Fibroblast of villous mesenchyme (primary cell): ENCODE measurements around the gene IQSEC1. TPM values are rescaled to one million over a fixed set of nuclear protein-coding genes. Genes with fewer than 3 reads are reported as not detected.
A peak's percentile ranks its signal among the peaks of the same experiment; 100 is the strongest.

ENCODE experiments used
- DNase-seq: peaks from one replicate; pipeline ENCODE4 v3.0.0-alpha.2; 2010; ENCODE audit warnings: low read depth
- H3K4me3 ChIP-seq: 2 replicates; pipeline ENCODE4 v1.5.1; 2011; ENCODE audit warnings: low read depth, mild to moderate bottlenecking, low read length
- total RNA-seq: library from RNA; depleted of rRNA; stranded (reverse); fragments of >200 nt; gene quantifications from 2 replicates; pipeline ENCODE4 v1.2.3, GENCODE V29; 2012
- TF ChIP-seq, protein P1 (sequence below): IDR thresholded peaks from 2 replicates; pipeline ENCODE4 v1.5.1; 2012; ENCODE audit warnings: low read depth, mild to moderate bottlenecking, low read length; ENCODE audit not compliant: insufficient read depth

Gene IQSEC1
- total RNA-seq, 1 donor, result 19.9 TPM

GRCh38 chr3:12993517-12994356, 79.5 kb downstream of the IQSEC1 start:
- H3K4me3 ChIP-seq, result peak overlapping the region; percentile 74
- TF ChIP-seq, protein P1, sequence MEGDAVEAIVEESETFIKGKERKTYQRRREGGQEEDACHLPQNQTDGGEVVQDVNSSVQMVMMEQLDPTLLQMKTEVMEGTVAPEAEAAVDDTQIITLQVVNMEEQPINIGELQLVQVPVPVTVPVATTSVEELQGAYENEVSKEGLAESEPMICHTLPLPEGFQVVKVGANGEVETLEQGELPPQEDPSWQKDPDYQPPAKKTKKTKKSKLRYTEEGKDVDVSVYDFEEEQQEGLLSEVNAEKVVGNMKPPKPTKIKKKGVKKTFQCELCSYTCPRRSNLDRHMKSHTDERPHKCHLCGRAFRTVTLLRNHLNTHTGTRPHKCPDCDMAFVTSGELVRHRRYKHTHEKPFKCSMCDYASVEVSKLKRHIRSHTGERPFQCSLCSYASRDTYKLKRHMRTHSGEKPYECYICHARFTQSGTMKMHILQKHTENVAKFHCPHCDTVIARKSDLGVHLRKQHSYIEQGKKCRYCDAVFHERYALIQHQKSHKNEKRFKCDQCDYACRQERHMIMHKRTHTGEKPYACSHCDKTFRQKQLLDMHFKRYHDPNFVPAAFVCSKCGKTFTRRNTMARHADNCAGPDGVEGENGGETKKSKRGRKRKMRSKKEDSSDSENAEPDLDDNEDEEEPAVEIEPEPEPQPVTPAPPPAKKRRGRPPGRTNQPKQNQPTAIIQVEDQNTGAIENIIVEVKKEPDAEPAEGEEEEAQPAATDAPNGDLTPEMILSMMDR, result no peak
- DNase-seq, result no peak

- DNase-seq, result no peak
- TF ChIP-seq, protein P1, result no peak
These were observed 80.4 kb downstream of the IQSEC1 start for GRCh38 chr3:12992629-12993516.

DNA sequence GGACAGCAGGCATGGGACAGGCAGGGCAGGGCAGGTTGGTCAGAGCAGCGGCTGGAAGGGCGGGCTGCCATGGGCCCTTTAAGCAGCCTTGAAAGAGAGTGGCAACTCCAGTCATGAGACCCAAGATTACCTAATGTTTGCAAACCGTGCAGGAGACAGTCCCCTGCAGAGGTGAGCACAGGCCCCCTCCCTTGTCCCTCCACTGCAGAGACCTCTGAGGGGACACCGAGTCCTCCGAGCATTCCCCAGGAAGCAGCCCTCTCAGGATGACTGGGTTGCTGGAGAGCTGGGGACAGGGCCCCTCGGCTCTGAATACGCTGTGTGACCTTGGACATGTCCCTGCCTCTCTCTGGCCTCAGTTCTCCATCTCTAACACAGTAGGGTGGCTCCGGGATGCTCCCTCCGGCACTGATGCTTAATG, 81.4 kb downstream of the IQSEC1 start:
- no peak for DNase-seq
- TF ChIP-seq, protein P1, result no peak

More at GRCh38 chr3:12992629-12993516, 80.4 kb downstream of the IQSEC1 start:
- peak overlapping the region; percentile 53 for H3K4me3 ChIP-seq

DNA sequence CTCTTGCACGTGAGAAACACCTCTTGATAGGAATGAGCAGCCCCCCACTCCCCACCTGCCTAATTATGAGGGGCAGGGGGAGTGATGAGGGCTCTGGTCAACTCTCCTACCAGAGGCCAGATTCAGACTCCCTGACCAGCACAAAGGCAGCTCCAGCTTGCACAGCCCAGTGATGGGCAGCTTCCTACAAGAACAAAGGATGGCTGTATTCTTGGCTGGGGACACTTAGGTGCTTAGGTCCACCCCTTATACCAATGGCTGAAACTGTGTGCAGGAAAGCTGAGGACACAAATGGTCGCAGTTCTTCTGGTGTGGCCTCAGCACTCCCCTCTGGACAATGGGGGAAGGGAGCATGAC, 81.8 kb downstream of the IQSEC1 start:
- TF ChIP-seq, protein P1, result no peak
- no peak for DNase-seq
- H3K4me3 ChIP-seq, result no peak overlapping the region

More for the DNA sequence above, 81.4 kb downstream of the IQSEC1 start:
- H3K4me3 ChIP-seq, result no peak overlapping the region

GRCh38 chr3:12990781-12991480, 82.3 kb downstream of the IQSEC1 start:
- H3K4me3 ChIP-seq, result no peak overlapping the region
- TF ChIP-seq, protein P1, result no peak
- peak; percentile 47 for DNase-seq

GRCh38 chr3:12990306-12990705, 82.9 kb downstream of the IQSEC1 start:
- DNase-seq, result no peak
- TF ChIP-seq, protein P1, result no peak
- H3K4me3 ChIP-seq, result no peak overlapping the region
